NCI-H2196 (cell line): ENCODE data around the gene OXCT1.
"Not testable (repeated sequence)": the region's sequence is repeated elsewhere in the genome, so short reads cannot be mapped to it uniquely, and the experiment has no call there.

Source experiments
- DNase-seq: peaks from one replicate; lab custom pipeline; 2025; ENCODE audit not compliant: unreplicated experiment; lab: John Stamatoyannopoulos, UW

Gene OXCT1

DNA sequence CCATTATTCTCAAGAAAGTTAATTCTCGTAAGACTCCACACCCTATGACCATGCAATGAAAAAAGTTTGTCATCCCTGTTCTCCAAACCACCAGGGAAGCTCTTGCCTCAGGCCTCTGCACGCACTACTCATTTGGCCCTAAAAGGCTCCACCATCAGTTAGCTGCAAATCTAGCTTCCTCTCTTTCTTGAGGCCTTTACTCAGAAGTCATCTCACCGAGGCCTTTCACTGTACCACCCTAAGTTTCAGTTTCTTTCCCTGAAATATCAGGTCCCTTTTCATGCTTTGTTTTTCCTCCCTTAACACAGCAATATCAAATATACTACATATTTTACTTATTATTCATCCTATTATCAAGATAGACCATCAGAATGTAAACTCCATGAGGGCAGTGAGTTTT, 39.1 kb downstream of the OXCT1 start:
- DNase-seq, result no peak

GRCh38 chr5:41827792-41828191, 42.4 kb downstream of the OXCT1 start:
- DNase-seq, result no peak

DNA sequence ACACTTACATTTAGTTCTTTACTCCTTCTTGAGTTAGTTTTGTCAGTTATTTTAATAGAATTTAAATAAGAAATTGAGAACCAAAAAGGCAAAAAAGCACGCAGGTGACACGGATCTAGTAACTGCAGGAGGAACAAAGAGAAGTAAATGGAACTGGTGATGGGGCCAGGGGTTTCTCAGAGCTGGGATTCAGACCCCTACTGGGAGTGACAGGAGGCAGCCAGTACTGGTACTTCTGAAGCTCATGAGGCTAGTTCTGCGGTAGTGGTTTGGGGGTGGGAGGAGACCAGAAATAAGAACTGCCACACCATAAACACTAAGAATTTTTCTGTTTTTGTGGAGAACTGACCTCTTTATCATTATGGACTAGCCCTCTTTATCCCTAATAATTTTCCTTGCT, 48.2 kb downstream of the OXCT1 start:
- DNase-seq, result no peak

DNA sequence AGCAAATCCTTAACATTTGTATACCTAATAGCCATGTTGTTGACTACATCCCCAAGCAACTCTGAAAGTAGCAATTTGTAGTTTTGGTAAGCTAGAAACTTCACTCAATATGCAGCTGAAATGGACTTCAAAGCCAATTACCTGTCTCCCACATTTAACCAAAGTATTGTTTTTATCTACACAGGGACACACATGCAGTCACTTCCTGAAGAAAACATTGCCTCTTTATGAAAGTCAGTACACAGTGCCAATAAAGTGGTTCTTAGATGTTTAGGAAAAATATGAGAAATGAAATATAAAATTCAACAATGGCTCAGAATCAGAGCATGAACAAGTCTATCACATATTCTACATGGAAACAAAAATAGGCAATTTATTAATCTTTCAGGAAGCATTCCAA, 49.2 kb downstream of the OXCT1 start:
- DNase-seq, result no peak

- no peak for DNase-seq
Observed at GRCh38 chr5:41820150-41820549, 50.1 kb downstream of the OXCT1 start.

DNA sequence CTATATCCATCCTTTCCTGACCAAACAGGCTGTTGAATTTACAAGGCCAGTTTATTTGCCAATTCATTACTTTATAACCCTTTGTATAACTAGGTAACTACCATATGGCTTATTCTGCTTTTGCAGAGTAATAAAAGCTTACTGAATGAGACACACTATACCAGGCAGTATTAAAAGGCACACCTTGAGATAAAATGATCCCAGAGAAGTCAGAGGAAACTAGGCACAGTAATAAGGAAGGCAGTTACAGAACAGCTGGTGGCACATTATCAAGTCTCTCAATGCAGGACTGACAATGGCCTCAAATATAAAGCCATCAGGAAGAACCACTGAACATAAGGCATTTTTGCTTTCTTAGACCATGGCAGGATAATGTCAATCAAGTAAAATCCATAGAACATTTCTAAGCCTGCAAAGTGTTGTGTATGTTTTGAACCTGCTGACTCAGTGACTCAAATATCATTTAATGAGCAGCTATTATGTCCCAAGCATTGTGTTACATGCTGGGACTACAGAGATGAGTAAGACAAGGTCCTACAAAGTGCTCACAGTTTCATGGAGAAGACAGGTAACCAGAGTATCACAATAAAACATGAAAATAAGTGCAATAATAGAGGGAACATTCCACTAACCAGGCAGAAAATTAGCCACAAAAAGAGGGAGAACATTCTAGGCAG, 52.5 kb downstream of the OXCT1 start:
- DNase-seq, result no peak

DNA sequence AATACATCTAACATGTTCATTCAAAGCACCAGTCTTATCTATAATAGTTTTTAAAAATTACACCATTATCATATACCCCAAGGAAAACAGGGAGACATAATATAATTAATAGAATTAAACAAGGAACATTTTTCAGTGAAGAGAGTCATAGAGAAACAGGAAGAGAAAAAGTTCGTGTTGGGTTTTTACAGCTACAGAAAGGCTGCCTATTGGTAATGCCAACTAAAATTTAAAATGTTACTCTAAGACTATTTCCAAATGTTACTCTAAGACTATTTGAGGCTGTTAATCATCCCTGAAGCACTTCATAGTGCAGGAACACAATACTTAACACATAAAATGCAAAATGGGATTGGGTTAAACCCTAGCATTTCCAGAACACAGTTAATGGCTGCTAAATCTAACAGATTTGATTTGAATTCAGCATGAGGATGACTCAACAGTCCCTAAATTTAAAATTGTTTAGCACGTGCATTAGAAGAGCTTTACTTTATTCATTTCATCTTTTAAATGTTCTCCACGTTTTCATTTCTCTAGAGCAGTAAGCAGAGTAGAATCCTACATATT, 54.5 kb downstream of the OXCT1 start:
- DNase-seq, result no peak

- DNase-seq, result no peak
Observed at GRCh38 chr5:41815261-41815660, 55.0 kb downstream of the OXCT1 start.

DNA sequence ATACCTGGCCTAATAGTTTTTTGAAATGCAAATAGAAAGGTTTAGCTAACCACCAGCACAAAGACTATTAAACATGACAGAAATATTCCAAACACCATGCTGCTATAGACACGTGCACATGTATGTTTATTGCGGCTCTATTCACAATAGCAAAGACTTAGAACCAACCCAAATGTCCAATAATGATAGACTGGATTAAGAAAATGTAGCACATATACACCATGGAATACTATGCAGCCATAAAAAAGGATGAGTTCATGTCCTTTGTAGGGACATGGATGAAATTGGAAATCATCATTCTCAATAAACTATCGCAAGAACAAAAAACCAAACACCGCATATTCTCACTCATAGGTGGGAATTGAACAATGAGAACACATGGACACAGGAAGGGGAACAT, 55.9 kb downstream of the OXCT1 start:
- not testable (repeated sequence) for DNase-seq

DNA sequence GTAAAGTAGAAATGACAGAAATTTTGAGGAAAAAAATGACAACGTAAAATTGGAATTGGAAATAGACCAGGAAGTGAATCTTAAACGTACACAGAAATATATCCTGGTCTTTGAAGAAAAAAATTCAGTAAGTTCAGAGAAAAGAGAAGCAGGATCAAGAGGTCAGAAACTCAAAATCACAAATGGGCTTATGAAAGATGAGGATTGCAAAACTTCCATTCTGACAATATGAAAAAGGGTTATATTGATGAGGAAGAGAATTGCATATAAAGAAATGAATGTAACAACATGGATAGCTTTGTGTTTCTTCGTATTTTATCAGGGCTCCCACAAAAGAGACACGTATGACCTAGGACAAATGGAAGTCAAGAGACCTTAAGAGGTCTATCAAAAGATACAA, 58.1 kb downstream of the OXCT1 start:
- no peak for DNase-seq

GRCh38 chr5:41809128-41809527, 61.1 kb downstream of the OXCT1 start:
- DNase-seq, result no peak

DNA sequence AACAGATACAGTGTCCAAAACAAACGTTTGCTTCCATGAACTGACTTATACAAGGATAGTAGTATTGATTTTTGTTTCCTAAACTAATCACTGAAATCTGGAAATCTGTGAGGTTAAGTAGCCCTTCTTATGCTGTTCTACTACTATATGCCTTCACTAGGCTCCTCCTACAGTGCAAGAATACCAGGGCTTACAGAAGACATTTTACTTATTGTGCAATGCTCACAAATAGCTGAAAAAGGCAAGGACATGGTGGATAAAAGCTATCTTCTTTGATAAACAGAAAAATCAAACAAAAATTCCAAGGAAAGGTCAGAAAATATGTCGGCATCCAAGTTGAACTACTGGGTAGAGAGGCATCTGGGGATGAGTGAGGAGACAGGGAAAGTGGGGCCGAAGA, 61.9 kb downstream of the OXCT1 start:
- DNase-seq, result no peak

DNA sequence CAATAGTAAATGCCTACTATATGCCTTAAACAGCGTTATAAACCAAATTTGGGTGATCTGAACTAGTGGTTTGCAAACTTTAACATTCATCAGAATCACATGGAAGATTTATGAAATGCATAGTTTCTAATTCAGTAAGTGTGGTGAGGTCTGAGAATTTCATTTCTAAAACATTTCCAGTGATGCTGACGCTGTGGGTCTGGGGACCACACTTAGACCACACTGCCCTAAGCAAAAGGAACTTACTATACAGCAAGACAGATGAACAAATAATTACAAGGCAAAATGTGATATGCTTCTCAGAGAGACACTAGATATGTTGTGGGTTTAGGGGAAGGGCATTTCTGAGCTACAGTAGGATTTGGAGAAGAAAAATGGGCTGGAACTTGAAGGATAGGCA, 72.6 kb downstream of the OXCT1 start:
- DNase-seq, result no peak

- no peak for DNase-seq
Observed at GRCh38 chr5:41796061-41796460, 74.2 kb downstream of the OXCT1 start.

DNA sequence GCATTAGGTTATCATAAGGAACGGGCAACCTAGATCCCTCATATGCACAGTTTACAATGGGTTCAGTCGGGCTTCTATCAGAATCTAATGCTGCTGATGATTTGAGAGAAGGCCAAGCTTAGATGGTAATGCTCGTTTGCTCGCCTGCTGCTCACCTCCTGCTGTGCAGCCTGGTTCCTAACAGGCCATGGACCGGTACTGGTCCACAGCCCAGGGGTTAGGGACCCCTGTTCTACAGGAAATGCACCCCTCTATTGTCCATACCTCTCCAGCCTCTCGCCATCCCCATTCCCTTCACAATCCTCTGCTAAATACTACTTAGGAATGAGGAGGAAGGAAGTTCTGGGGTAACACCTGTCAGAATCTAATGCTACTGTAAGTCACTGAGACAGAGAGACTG, 75.1 kb downstream of the OXCT1 start:
- no peak for DNase-seq

DNA sequence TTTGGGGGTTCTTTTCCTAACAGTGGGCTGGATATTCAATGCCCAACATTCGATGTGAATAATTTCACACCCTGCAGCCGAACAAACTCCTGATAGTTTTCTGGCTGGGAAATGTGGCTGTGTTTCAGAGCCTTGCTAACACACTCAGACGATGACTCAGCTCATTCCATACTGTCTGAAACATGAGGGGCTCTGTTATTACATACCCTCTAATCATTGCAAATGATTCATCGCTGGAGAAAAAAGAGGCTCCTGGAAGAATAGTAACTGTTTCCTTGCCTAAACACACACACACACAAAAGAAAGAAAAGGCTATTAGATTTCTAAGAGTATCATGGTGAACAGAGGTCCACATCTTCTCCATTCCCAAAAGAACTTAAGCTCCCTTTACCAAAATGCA, 75.8 kb downstream of the OXCT1 start:
- DNase-seq, result no peak

GRCh38 chr5:41793141-41793770, 77.0 kb downstream of the OXCT1 start:
- no peak for DNase-seq

- DNase-seq, result no peak
Observed at GRCh38 chr5:41790038-41790776, 80.0 kb downstream of the OXCT1 start.

GRCh38 chr5:41789434-41789833, 80.8 kb downstream of the OXCT1 start:
- no peak for DNase-seq

DNA sequence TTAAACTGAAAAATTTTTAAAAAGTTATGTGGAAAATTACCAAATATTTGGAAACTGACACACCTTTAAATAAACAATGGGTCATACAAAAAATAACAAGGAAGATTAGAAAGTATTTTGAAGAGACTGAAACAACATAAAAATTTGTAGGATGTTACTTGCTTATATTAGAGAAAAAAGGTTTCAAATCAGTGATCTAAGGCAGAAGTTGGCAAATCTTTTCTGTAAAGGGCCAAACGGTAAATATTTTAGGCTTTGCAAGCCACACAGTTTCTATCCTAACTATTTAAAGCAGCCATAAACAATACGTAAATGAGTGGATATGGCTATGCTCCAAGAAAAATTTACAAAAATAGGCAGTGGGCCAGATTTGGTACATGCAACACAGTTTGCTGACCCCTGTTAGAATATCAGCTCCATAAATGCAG, 81.3 kb downstream of the OXCT1 start:
- DNase-seq, result no peak

DNA sequence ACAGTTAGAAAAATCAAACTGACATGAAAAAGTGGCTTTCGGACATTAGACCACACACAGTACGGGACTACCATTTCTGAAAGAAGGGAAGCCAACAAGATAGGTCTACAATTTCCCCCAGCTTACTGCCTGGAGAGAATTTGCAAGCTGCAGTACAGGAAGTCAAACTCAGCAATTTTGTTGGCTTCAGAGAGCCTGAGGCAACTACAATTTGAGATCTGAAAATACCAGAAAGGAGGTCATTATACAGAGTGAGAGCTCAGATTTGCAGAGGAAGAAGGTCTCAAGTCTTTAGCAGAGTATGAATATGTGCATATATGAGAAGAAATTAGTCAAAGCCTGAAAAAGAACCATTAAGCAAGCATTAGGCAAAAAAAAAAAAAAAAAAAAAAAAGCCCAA, 83.0 kb downstream of the OXCT1 start:
- DNase-seq, result no peak

DNA sequence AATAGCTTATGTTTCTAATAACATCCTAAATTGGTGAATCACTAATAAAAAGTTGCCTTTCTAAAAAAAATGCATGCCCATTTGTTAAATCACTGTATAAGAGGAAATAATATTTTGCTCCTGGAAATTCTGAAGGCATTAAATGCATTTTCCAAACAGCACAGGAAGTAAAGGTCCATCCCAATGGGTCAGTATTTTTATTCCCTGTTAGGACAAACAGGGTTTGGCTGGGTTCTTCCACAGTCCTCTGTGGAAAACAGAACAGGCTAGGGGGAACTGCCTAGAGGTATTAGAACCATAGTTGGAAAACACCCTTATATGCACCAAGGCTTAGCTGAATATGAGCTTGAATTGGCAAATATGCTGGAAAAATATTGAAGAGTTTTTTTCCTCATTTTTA, 85.2 kb downstream of the OXCT1 start:
- DNase-seq, result no peak
